Panc1 (cell line): ENCODE results near the gene ENPP3. TPM values are rescaled to one million over a fixed set of nuclear protein-coding genes. Genes with fewer than 3 reads are reported as not detected.

ENCODE experiments used
- ATAC-seq: fragments of 200-7000 bp; cut with Tn5 transposase; 2 replicates; pipeline ENCODE4 v1.9.1; 2020; ENCODE audit warnings: mild to moderate bottlenecking, moderate library complexity
- BruUV-seq: library from RNA; stranded (reverse); fragments of 400-500 nt; replicated peaks from 2 replicates; lab custom pipeline; 2021; lab: Mats Ljungman, UMichigan
- CTCF ChIA-PET: fragments of 300-600 bp; sonication (Branson Sonifier 250); formaldehyde crosslinking; loops from one replicate; lab custom pipeline; 2022; ENCODE audit warnings: antibody characterized with exemption; lab: Charles Lee
- POLR2A ChIA-PET: fragments of 300-600 bp; sonication (Branson Sonifier 250); formaldehyde crosslinking; loops from one replicate; lab custom pipeline; 2022; ENCODE audit warnings: antibody characterized with exemption; lab: Charles Lee
- DNase-seq: peaks from one replicate; pipeline ENCODE4 v3.0.0-alpha.2; 2010; ENCODE audit warnings: low read depth, low spot score
- H3K27ac ChIP-seq: 2 replicates; pipeline ENCODE4 v1.5.1; 2011; ENCODE audit warnings: mild to moderate bottlenecking, low read length, inconsistent platforms
- H3K27me3 ChIP-seq: fragments of 200-500 bp; sonication (Bioruptor generic); 2 replicates; pipeline ENCODE4 v1.6.0; 2014; ENCODE audit warnings: low read length, inconsistent platforms; ENCODE audit not compliant: control insufficient read depth, insufficient read depth
- H3K36me3 ChIP-seq: fragments of 200-500 bp; sonication (Bioruptor generic); 2 replicates; pipeline ENCODE4 v1.5.1; 2014; ENCODE audit warnings: inconsistent platforms, mild to moderate bottlenecking, low read length, moderate library complexity; ENCODE audit not compliant: control insufficient read depth, insufficient read depth
- H3K4me1 ChIP-seq: 2 replicates; pipeline ENCODE4 v1.5.1; 2011; ENCODE audit warnings: inconsistent platforms, mild to moderate bottlenecking, low read length, moderate library complexity; ENCODE audit not compliant: control insufficient read depth, insufficient read depth
- H3K4me3 ChIP-seq, 2 experiments: 2 replicates each; pipeline ENCODE4 v1.5.1; 2011 to 2012; ENCODE audit warnings: low read depth in 2 of 2, low read length in 2 of 2, mild to moderate bottlenecking in 2 of 2, inconsistent platforms in 1 of 2, moderate library complexity in 1 of 2
- H3K9me3 ChIP-seq: fragments of 200-500 bp; sonication (Bioruptor generic); 2 replicates; pipeline ENCODE4 v1.5.1; 2014; ENCODE audit warnings: low read depth, mild to moderate bottlenecking, inconsistent platforms, low read length, moderate library complexity; ENCODE audit not compliant: control insufficient read depth, insufficient read depth
- POLR2AphosphoS5 ChIP-seq: IDR thresholded peaks from 2 replicates; pipeline ENCODE4 v1.6.1; 2012; ENCODE audit warnings: mild to moderate bottlenecking, low read depth, low read length, moderate library complexity
- REST ChIP-seq, 2 experiments: IDR thresholded peaks; 2 replicates each; pipeline ENCODE4 v1.6.1; 2011 to 2012; ENCODE audit warnings: low read depth in 2 of 2, control low read depth in 1 of 2, low read length in 1 of 2, mild to moderate bottlenecking in 1 of 2, moderate library complexity in 1 of 2; ENCODE audit not compliant: insufficient read depth in 1 of 2
- SIN3A ChIP-seq: IDR thresholded peaks from 2 replicates; pipeline ENCODE4 v1.6.1; 2012; ENCODE audit warnings: low read depth, mild to moderate bottlenecking, low read length, moderate library complexity, borderline replicate concordance; ENCODE audit not compliant: insufficient read depth
- TCF7L2 ChIP-seq: IDR thresholded peaks from 2 replicates; pipeline ENCODE4 v1.6.1; 2011; ENCODE audit warnings: mild to moderate bottlenecking, low read depth, low read length, inconsistent platforms
- in situ Hi-C: cut with HindIII; loops from 2 replicates; pipeline ENCODE4 v1.10.0; 2016; ENCODE audit warnings: low sequenced_read_pairs, low pct_unique_long_range_greater_than_20kb
- intact Hi-C: fragments of 100-400 bp; cut with micrococcal nuclease; formaldehyde crosslinking; loops from one replicate; pipeline ENCODE4 v1.10.0; 2022; ENCODE audit not compliant: unreplicated experiment
- total RNA-seq: library from RNA; stranded (reverse); gene quantifications from one replicate; pipeline ENCODE4 v1.2.1, GENCODE V29; 2021; ENCODE audit not compliant: unreplicated experiment
- TF ChIP-seq, protein P1 (sequence below): fragments of 450-650 bp; IDR thresholded peaks from 2 replicates; pipeline ENCODE4 v1.5.1; 2017; ENCODE audit warnings: mild to moderate bottlenecking

The ENPP3 gene
- total RNA-seq, 1 experiment from 2014 or later: not detected

- Histone ChIP-seq H3K9me3 (no peaks in the 10 kb centered on the region), H3K27me3 (no peaks in the 10 kb centered on the region), H3K4me3 (no peak overlapping the region), H3K27ac (no peak overlapping the region), H3K36me3 (no peaks in the 10 kb centered on the region), H3K4me1 (no peaks in the 10 kb centered on the region; the same call in 1 of the 2 replicates)
- CTCF ChIA-PET: no interaction called here
- BruUV-seq: no TSS peak
- TF ChIP-seq, protein P1, sequence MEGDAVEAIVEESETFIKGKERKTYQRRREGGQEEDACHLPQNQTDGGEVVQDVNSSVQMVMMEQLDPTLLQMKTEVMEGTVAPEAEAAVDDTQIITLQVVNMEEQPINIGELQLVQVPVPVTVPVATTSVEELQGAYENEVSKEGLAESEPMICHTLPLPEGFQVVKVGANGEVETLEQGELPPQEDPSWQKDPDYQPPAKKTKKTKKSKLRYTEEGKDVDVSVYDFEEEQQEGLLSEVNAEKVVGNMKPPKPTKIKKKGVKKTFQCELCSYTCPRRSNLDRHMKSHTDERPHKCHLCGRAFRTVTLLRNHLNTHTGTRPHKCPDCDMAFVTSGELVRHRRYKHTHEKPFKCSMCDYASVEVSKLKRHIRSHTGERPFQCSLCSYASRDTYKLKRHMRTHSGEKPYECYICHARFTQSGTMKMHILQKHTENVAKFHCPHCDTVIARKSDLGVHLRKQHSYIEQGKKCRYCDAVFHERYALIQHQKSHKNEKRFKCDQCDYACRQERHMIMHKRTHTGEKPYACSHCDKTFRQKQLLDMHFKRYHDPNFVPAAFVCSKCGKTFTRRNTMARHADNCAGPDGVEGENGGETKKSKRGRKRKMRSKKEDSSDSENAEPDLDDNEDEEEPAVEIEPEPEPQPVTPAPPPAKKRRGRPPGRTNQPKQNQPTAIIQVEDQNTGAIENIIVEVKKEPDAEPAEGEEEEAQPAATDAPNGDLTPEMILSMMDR: peak; percentile 1; the same call in 1 of the 2 replicates
- TF ChIP-seq SIN3A: no peak
- no peak for ATAC-seq
- in situ Hi-C loops (no loop called here), intact Hi-C loops (no loop called here)
- DNase-seq: no peak
- POLR2A ChIA-PET: no interaction called here
These were observed 18.8 kb downstream of the ENPP3 start for GRCh38 chr6:131655951-131656350.

- TF ChIP-seq TCF7L2: no peak
- no peak for TF ChIP-seq REST (IDR thresholded peaks at IDR 0.05; ENCODE audit: insufficient read depth in 1 of 2, low read depth in 2 of 2, low read length in 1 of 2)
- TF ChIP-seq, protein P1: no peak
- no peak for TF ChIP-seq SIN3A
- TF ChIP-seq POLR2AphosphoS5: no peak
- intact Hi-C loops: no loop called here
- H3K36me3 ChIP-seq: no peaks in the 10 kb centered on the region
- H3K4me1 ChIP-seq: no peaks in the 10 kb centered on the region; the same call in 1 of the 2 replicates
- no peak overlapping the region for H3K27ac ChIP-seq
- no peak for ATAC-seq
- CTCF ChIA-PET: no interaction called here
- POLR2A ChIA-PET: interaction anchor here (0.7 kb wide), 1 partner anchor 28 kb away, joined by 9 read pairs; no protein-coding TSS in a partner anchor
- no peak overlapping the region for H3K4me3 ChIP-seq
- no TSS peak for BruUV-seq
- H3K27me3 ChIP-seq: no peaks in the 10 kb centered on the region
- in situ Hi-C loops: no loop called here
- no peak for DNase-seq
- no peaks in the 10 kb centered on the region for H3K9me3 ChIP-seq
These were observed 19.6 kb downstream of the ENPP3 start for GRCh38 chr6:131656667-131657066.
